ENCODE data around the gene GNB5.

The GNB5 gene

DNA sequence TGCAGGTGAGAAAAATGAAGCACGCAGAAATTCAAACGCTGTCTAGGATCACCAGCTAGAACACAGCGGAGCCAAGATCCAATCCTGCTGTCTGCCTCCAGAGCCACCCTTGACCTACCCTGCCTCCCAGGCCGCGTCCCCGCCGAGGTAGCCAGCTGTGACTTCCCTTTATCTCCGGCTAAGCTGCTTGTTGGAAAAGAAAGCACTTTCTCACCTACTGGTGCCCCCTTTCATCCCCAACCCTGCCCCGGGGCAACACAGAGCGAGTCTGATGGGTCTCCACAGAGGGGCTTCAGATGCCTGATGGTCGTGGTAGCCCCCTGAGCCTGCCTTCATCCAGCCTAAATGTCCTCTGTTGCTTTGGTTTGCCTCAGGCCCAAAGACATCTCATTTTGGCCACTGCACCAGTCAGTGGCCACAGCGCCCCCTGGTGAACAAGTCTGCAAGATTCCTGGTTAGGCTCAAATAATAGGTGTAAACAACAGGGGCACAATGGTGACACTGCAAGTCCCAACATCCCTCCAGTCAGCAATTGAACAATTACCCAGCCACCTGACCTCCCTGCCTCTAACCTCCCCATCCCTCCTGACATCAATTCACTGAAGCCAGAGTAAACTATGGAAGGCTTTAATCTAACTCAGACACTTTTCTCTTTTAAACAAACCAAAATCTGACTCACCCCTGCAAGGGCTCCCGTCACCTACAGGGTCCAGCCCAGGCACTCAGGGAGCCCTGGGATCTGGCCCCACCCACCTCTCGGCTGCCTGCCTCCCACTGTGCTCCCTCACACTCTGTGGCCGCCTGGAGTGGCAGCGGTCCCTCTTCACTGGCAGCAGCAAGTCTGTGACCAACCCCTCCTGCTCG is 51.4 kb downstream of the GNB5 start:
- no peak for DNase-seq

DNA sequence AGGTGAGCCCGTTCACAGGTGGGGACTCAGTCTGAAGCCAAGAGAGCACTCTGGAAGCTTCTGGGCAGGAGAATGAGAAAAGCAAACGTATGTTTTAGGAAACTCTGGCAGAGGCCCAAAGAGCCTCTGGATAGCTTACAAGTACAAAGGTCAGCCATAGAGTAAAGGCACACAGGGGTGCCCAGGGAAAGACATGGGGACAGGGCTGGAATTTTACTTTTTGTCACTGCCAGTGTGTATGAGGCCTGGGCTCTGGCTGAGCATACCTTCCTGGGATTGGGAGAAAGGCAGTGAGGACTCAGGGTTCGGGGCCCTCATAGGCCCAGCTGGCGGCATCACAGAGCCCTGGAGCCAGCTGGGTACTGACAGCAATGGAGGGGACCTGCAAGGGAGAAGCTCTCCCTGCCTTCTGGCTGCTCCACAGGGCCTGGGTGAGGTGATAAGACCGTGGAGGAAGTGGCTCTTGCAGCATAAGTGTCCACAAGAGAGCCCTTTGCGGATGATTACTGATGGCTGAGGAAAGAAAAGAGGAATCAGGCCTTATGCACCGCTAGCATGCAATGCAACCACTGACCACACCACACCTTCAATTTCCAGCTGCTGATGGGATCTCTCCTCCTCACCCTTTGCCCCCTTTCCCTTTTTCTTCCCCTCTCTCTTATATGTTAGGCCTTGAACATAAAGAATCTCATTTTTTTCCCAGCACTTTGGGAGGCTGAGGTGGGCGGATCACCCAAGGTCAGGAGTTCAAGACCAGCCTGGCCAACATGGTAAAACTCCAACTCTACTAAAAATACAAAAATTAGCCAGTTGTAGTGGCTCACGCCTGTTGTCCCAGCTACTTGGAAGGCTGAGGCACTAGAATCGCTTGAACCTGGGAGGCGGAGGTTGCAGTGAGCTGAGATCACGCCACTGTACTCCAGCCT is 53.5 kb downstream of the GNB5 start:
- DNase-seq, result no peak

DNA sequence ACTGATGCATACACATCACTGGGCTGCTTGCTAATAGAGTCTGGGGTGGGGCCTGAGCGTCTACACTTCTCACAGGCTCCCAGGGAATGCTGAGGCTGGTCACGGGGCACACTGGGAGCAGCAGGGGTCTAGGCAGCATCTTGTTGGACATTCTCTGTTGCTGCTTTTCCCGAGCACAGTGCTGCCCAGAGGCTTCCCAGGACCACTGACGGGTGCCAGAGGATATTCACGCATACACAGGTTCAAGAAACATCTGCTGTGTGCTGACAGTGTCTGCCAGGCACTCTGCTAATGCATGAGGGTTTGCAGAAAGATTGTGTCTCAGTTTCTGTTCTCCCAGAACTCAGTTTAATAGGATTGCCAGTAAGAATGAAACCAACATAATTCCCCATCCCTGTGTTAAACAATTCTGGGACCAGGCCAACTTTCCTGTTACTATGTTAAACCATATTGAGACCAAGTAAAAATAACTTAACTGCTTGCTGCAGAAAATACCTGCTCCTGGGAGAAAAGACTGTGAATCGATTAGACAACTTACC is 54.7 kb downstream of the GNB5 start:
- DNase-seq, result no peak

DNA sequence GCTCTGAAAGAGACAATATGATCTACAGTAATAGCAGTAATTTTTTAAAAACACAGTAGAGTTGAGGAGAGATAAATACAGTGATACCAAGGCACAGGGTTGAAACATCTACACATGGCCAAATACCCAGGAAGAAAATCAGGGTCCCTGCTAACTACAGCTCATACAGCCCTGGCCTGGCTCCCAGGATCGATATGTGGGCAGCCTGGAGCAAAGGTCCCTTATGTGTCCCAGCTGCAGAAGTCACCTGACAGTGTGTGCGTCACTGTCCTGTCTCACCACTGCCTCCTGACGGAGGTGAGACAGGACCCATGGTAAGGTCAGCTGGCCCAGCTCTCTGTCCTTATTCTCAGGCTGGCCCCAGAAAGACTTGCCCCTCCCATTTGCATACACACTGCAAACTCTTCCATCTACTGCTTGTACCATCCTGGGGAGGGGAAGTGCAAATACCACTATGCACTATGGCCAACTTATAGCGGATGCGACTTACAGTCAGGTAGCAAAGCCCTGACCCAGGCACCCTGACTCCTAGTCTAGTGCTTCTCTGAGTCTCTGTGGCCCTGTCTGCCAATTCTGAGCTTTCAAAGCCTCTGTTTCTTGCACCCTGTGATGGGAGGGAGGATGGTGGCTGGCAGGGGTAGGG is 56.6 kb downstream of the GNB5 start:
- no peak for DNase-seq

DNA sequence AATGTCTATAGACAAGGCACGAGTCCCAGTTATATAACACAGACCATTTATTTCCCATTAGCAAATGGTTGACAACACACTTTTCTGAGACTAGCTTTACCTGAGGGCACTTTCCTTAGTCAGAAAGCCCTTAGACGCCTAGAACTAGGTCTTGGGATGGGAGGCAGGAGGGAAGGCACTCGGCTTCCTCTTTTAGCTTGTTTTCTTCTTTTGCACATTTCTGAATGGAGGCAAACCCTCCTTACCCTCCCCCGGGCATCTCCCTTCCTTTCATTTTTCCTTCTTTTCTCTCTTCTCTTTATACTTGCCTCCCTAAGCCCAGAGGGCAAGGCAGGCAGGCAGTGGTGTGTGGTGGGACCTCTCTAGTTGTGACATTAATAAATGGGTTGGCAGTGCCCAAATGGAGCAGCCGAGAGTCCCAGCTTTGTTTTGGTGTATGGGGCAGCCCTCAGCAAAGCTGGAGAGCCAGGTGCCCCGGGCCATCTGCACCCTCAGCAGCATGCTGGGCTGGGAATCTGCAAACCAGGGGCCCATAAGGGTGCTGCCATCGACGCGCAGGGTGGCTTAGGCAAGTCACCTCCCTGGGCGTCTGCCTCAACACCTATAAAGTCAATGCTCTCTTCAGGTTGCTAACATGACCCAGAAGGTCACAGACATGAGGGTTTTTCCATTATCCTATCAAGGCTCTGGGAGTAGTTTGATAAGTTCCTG is 57.5 kb downstream of the GNB5 start:
- DNase-seq, result no peak

DNA sequence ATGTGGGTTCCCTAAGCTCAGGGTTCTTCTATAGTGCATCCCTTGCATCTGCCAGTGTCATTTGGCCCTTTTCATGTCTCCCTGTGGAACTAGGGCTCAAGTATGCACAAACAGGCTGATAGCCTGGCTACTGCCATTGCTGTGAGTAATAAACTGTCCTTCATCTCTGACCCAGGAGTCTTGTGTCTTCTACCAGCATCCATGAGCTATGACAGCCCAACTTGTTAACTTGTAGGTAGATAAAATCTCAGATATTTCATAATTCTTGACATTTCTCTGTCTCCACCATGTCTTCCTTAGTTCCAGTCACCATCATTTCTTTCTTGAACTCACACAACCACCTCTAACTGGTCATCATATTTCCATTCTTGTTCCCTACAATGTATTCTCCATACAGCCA is 59.1 kb downstream of the GNB5 start:
- DNase-seq, result no peak

DNA sequence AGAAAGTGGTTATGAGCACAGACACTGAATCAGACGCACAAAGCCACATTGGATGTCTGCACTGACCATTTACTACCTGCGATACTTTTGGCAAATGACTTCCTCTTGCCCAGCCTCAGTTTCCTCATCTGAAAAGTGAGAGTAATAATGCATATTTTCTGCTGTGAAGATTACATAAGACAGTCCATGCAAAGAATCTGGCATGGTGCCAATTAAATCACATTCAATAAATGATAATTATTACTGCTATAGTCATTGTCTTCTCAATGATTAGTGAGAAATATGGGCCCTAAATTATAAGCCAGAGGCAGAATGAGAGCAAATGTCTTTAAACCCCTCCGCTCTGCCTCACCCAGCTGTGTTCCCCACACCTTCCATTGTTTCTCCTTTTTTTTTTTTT is 62.6 kb downstream of the GNB5 start:
- DNase-seq, result no peak

DNA sequence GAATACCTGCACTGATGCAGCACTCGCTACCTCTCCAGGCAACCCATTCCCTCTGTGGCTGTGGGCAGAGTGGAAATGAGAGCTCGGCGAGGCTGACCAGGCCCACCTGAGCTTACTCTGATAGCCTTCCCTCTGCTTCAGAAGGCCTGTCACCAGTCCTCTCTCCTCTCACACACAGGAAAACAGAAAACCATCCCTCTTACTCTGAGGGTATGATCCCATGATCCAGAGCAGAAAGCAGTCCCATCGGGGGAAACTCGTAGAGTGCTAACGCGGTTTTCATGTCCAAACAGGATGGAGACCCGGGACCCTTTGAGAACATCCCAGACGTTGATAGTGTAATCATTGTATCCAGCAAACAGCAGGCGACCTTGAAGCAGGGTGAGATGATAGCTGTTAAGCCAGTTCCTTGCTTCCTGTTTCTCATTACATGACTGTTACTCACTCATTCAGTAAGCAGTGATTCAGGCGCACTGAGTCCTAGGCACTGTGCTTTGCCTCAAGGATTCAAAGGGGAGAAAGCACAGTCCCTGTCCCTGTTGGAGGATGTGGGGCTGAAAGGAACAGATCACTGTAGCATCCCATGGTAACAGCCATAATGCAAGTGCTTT is 66.8 kb downstream of the GNB5 start:
- no peak for DNase-seq

DNA sequence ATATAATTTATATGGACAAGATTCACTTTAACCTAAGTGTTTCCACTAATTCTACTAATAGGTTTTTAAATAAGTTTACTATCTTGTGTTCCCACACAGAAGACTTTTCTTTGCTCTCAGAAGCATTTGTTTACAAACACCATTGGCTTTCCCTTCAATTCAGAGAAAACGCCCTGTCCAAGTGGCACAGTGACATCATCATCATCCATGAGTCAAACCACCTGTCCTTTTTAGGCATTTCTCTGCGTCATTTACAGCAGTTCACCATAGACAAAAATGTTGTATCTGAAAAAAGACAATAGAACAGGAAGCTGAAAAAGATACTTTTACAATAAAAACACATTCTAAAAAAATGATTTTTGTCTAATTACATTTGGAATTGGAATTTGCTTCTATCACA is 69.3 kb downstream of the GNB5 start:
- no peak for DNase-seq

DNA sequence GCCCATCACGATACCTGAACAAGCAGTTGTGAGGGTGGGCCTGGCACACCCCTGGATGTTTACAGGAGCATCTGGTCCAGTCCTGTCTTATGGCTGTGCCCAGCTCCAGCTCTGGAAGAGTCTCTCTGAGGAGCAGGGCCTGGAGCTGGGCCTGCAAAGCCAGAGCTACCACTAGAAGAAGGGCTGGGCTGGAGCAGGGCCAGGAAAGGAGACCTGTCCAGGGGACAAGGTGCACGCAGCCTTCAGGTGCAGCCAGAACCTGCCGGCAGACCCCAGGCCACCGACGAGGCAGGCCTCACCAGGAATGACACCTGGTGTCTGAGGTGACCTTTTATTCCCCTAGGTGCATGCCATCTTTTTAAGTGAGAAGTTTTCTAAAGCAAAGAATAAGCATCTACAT is 70.2 kb downstream of the GNB5 start:
- DNase-seq, result no peak

DNA sequence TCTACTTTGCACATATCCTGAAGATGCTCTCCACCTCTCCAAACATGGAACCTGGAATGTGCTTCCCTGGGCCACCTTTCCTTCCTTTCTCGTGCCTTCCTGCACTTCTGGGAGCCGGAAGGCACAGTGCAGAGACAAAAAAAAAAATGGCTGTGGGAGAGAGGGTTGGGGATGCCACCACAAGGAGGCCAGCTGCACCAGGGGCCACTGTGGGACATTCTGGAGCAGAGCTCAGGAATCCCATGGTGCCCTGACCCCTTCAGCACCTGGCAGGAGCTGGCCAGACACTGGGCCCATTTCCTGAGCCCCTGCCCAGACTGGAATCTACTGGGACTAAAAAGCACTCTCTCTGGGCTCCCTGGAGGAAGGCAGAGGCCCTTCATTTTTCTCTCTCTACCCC is 70.7 kb downstream of the GNB5 start:
- no peak for DNase-seq

DNA sequence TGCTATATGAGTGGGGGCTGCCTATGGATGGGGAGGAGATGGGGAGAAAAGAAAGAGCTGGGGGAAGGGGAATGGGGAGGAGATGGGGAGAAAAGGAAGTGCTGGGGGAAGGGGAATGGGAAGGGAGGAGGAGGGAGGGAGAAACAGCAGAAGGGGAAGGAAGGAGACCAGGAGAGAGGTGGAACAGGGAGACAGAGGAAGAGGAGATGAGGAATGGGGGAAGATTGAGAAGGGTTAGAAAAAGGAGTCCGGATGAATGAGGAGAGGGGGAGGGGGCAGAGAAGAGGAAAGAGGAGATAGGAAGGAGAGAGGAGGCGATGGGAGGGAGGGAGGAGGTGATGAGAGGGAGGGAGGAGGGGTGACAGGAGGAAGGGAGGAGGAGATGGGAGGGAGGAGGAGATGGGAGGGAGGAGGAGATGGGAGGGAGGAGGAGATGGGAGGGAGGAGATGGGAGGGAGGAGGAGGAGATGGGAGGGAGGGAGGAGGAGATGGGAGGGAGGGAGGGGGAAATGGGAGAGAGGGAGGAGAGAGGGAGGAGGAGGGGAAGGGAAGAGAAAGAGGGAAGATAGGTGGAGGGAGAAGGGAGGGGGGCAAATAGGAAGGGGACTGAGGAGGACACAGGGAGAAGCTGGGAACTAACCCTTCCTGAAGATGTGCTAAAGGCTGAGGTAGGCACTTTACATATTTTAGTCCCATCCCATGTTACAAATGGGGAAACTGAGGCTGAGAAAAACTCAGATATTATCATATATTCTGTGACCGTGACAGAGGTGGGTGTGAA is 72.0 kb downstream of the GNB5 start:
- DNase-seq, result no peak

DNA sequence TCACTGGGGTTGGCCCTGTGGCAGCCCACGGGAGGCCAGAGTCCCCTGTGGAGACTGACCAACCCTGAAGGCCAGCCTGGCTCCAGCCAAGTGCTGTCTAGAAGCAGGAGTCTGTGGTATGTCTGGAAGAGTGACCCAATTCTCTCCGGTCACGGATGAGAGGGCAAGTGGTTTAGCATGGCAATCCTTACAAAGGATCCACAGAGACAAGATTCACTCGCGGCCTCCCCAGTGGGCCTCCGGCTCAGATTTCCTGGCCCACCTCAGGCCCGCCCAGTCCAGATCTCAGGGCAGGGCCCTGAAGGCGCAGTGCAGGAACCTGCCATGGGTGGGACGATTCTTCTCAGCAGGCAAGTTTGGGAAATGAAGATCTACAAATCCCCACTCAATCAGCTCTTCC is 73.6 kb downstream of the GNB5 start:
- DNase-seq, result no peak

DNA sequence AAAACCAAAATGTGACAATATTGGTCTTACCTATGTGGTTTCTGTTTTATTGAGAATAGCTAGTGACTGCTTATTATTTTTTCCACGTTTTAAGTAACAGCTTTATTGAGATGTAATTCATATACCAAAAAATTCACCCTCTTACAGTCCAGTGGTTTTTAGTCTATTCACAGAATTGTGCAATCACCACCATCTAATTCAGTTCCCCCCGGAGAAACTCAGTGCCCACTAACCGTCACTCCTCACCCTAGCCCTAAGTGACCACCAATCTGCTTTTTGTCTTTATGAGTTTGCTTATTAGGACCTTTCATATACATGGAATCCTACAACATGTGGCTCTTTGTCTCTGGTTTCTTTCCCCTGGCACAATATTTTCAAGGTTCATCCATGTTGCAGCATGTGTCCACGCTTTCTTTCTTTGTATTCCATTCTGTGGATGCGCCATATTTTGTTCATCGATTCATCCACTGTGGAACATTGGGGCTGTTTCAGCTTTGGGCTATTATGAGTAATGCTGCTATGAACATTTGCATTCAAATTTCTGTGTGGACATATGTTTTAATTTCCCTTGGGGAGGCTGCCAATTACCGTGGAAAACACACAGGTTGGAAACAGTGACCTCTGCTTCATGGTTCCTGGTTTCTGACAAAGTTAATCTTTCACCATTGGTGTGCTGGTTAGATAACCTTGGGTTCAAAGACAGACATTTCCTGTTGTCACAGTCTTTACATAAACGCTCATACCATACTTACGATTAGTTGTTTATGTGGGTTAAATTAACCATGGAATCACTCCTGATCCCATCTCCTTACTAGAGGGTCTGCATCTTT is 75.4 kb downstream of the GNB5 start:
- no peak for DNase-seq

DNA sequence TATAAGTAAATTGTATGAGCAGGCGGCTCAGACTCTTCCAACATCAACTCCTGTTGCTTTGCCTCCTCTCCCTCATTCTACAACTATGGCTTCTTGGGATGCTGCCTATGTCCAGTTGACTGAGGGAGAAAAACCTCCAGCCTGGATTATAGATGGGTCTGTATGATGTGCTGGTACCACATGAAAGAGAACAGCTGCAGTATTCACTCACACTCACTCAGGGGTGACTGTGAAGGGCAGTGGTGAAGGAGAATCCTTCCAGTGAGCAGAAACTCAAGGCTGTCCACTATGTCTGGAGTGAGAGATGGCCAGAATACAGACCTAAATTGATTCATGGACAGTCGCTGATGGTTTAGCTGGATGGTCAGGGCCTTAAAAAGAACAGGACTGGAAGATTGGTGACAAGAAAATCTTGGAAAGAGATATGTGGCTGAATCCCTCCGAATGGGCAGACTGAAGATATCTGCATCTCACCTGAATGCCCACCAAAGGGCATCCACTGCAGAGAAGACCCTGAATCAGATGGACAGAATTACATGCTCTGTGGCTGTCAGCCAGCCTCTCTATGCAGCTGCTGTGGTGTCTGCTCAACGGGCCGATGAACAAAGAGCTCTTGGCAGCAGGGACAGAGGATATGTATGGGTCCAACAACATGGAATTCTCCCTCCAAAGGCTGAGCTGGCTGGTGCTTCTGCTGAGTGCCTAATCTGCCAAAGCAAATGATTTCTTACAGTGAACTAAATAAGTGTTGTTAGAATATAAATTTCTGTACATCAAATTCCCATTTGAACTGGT is 76.7 kb downstream of the GNB5 start:
- no peak for DNase-seq

DNA sequence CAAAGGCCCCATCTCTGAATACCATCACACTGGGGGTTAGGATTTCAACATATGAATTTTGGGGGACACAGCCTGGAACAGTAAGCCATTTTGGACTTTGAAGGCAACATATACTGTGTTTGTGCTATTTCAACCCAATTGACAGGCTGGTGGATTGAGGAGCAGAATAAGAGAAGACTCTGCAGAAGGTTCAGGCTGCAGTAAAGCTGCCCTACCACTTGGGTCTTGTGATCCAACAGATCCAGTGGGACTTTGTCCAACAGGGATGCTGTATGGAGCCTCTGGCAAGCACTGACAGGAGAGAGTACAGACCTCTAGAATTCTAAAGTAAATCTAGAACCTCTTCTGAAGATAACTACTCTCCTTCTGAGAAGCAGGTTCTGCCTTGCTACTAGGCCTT is 77.5 kb downstream of the GNB5 start:
- no peak for DNase-seq

DNA sequence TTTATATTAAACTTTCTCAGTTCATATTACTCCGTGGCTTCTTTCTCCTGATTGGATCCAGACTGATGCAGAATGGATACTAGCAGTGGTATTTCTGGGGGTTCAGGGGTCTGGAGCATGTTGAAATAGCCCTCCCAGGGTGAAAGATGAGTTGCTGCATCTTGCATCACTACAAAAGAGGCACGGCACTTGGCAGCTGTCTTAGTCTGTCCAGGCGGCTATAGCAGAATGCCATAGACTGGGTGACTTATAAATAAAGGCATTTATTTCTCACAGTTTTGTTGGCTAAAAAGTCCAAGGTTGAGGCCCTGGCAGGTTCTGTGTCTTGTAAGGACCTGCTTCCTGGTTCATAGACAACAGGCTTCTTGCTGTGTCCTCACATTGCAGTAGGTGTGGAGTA is 78.0 kb downstream of the GNB5 start:
- DNase-seq, result no peak

DNA sequence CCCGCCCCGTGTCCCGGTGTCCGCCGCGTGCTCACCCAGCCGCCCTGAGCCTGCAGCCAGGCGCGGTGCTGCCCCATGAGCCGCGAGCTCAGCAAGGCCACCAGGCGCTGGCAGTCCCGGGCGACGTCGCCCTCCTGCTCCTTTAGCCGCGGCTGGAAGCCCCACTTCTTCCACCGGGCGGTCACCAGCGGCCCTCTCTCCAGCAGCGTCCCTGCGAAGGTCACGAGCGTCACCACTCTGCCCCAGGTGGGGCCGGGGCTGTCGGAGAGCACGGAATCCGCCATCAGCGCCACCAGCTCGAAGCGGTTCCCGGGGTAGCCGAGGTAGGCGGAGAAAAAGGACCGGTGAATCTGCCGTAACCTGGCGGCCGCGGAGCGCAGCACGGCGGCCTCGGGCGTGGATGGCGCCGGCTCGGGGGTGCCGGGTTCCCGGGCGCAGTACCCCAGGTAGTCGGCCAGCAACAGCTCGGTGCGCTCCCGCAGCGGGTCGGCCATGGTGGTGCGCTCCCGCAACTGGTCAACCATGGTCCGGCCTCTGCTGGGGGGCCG is 78.9 kb downstream of the GNB5 start:
- DNase-seq, result no peak

DNA sequence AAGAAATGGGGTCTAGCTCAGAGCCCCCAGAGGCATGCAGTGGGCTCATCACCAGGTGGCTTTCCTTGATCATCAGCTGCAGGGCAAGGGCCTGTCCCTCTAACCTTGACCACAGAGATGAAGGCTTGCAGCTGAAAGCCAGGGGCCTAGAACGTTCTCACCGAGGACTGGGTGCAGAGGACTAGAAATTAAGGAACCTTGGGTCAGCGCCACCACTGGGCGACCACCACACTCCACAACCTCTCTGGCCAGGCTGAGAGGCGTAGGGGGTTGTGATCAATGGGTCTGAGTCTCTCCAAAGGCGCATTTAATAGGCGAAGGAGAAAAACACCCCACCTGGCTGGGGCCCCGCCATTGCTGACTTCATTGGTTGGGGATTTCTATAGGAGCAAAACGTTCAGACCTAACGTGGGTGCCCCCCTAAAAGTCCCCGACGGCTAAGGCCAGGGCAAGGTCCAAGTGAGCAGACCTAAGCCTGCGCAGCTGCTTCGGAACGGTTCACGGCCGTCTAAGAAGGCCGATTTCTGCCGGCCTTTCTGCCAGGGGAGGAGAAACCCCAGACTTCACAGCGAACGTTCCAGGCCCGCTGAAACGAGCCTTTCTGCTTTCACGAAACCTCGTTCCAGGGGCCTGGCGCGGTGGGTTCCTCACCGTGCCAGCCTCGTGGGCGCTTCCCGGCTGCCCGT is 79.5 kb downstream of the GNB5 start:
- DNase-seq, result no peak
